ENCODE results near the gene CEP19.

The CEP19 gene

DNA sequence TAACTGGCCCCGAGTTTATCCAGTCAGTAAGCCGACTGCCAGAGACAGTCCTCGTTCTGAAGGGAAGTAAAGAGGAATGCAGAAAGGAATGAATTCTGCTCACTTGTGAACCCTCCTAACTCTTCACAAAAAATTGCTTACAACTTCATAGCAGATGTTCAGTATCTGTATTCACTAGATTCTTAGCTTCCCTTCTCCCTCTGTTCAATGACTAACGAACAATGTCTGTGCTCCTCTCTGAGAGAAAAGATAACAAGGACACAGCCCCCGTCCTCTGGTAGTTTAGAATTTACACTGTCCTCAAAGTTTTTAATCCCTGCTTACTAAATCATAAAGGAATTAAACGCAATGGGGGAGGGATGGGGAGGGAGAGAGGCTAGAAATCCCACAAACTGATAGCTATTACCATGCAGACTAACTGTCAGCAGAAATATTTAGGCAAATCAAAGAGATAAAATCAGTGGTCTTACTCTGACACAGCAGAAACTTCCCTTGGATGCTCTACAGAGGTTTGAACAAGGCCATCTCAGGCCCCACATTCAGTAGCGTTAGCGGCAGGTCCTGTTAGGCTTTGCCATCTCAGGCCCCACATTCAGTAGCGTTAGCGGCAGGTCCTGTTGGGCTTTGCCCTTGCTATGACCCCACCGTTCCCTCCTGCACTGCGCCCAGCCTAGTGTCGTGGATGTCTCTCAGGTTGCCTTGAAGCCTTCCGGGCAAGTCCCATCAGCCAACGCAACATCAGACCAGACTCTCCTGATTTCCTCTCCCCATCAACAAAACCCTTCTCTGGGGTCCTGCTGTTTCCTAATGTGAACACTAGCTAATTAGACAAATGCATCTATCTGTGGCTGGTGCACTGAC, 49.1 kb downstream of the CEP19 start:
- DNase-seq (ENCODE audit: low read depth), result no peak

DNA sequence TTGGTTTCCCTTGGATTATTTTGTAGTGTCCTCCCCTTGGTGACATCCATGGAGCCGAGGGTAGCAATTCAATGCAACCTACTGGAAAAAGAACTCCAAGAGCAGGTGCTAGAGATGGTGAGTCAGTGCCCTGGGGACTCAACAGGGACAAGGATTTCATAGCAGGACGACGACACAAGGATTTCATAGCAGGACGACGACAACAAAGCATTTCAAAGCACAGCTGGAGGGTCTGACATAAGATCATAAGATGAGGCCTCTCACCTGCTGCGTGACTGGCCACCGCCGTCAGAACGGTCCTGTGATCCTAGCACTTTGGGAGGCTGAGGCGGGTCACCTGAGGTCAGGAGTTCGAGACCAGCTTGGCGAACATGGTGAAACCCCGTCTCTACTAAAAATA, 50.0 kb downstream of the CEP19 start:
- no peak for DNase-seq (ENCODE audit: low read depth)

DNA sequence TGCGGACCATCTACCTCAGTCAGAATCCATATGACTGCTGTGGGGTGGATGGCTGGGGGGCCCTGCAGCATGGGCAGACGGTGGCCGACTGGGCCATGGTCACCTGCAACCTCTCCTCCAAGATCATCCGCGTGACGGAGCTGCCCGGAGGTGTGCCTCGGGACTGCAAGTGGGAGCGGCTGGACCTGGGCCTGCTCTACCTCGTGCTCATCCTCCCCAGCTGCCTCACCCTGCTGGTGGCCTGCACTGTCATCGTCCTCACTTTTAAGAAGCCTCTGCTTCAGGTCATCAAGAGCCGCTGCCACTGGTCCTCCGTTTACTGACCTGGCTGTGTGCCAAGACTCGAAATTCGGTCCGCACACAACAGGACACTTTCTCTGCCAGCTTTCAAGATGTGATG, 50.6 kb downstream of the CEP19 start:
- DNase-seq (ENCODE audit: low read depth), result no peak

GRCh38 chr3:196660381-196661166, 51.5 kb downstream of the CEP19 start:
- no peak for DNase-seq (ENCODE audit: low read depth)

DNA sequence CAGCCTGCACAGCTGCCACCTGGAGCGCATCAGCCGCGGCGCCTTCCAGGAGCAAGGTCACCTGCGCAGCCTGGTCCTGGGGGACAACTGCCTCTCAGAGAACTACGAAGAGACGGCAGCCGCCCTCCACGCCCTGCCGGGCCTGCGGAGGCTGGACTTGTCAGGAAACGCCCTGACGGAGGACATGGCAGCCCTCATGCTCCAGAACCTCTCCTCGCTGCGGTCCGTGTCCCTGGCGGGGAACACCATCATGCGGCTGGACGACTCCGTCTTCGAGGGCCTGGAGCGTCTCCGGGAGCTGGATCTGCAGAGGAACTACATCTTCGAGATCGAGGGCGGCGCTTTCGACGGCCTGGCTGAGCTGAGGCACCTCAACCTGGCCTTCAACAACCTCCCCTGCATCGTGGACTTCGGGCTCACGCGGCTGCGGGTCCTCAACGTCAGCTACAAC, 52.1 kb downstream of the CEP19 start:
- no peak for DNase-seq (ENCODE audit: low read depth)

All from stimulated activated CD8-positive, alpha-beta memory T cell treated with anti-CD3 and anti-CD28 coated beads, Interleukin-7, amount 100 ng/mL, for 24 hours (primary cell).